NCI-H2196 (cell line): ENCODE results near the gene FBLN1.

ENCODE experiments used
- DNase-seq: peaks from one replicate; lab custom pipeline; 2025; ENCODE audit not compliant: unreplicated experiment; lab: John Stamatoyannopoulos, UW

The FBLN1 gene

DNA sequence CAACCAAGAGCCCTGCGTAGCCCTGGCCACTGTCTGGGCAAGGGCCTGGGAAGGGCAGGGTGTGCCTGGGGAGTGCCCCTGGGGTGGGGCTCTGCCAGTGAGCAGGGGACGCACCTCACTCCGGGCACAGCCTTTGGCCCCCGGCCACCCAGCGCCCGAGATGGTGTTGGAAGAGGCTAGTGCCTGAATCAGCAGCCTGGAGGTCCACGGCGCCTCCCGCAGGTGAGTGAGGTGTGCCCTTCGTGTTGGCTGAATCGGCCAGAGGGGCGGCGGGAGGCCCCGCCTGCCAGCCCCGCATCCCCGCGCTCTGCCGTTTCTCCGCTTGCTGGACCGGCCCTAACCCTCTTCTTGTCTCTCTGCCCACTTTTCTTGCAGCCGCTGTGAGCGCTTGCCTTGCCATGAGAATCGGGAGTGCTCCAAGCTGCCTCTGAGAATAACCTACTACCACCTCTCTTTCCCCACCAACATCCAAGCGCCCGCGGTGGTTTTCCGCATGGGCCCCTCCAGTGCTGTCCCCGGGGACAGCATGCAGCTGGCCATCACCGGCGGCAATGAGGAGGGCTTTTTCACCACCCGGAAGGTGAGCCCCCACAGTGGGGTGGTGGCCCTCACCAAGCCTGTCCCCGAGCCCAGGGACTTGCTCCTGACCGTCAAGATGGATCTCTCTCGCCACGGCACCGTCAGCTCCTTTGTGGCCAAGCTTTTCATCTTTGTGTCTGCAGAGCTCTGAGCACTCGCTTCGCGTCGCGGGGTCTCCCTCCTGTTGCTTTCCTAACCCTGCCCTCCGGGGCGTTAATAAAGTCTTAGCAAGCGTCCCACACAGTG is 60.1 kb downstream of the FBLN1 start:
- no peak for DNase-seq

GRCh38 chr22:45563362-45564040 is 60.8 kb downstream of the FBLN1 start:
- DNase-seq: no peak

GRCh38 chr22:45564349-45565030 is 61.8 kb downstream of the FBLN1 start:
- no peak for DNase-seq

DNA sequence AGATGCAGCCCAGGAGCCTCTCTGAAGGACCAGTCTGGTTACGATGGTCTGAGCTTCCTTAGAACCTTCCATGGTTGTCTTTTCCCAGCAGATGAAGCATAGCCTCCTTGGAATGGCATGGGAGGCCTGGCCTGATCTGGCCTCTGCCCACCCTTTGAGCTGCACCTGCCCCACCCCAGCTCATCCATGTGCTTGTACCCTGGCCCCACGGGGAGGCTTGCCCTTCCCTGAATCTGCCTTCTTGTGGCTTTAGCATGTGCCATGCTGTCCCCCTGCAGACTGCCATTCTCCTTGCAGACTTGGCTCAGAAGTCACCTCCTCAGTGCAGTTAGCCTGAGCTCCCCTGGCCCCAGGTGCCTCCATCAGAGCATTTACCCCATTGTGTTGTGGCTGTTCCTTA is 62.5 kb downstream of the FBLN1 start:
- no peak for DNase-seq

- DNase-seq: no peak
These were observed 63.3 kb downstream of the FBLN1 start for GRCh38 chr22:45565973-45566372.

- DNase-seq: no peak
These were observed 65.5 kb downstream of the FBLN1 start for GRCh38 chr22:45568213-45568612.

DNA sequence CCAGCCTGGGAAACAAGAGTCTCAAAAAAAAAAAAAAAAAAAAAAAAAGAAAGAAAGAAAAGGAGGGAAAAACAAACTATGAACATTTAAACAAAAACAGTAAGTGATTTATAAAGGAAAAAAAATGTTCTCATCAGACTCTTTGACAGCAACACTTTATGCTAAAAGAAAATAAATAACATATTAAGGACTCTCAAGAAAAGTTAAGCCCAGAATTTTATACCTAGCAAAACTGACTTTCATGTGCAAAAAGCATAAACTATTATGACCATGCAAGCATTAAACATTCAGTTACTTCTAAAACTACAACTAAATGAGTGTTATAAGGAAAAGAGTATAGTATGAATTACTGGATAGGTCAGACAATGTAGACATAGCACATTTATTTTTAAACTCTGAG is 68.4 kb downstream of the FBLN1 start:
- no peak for DNase-seq

DNA sequence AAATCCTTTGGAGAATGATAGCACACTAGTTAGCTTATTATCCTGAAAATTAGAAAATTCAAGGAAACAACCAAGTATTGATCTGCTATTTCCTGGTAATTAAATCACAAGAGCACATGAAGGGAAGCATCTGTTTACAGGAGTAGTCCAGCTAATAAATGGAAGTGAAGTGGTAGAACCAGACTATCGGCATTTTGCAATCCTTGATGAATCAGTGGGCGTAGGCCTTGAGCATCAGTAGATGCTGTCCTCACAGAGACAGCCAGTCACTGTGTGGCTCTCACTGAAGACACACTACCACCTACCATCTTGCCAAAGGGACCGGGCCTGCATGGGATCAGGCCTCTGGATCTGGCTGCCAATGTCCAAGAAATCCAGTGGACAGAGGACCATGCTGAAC is 69.8 kb downstream of the FBLN1 start:
- DNase-seq: no peak

DNA sequence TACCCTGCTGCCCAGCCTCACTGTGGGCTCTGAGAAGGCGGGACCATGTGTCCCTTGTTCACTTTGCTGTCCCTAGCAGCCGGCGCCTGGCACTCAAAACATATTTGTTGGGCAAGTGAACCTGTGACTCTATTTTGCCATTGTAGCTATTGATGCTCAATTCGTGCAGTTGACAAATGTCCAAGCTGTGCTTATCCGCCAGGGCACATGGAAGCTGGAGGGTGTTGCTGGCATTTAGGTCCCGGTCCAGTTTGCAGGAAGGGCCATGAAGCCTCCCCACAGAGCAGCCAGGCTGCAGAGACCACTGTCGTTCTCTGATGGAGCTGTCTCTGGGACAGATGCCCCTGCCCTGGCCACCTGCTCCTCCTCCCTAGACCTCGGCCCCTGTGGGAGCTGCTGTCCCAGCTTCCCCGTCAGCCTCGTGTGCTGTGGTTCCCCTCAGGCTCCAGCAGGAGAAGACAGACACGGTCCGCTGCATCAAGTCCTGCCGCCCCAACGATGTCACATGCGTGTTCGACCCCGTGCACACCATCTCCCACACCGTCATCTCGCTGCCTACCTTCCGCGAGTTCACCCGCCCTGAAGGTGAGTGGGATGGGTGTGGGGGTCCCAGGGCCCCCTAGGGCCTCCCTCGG is 71.5 kb downstream of the FBLN1 start:
- DNase-seq: no peak

DNA sequence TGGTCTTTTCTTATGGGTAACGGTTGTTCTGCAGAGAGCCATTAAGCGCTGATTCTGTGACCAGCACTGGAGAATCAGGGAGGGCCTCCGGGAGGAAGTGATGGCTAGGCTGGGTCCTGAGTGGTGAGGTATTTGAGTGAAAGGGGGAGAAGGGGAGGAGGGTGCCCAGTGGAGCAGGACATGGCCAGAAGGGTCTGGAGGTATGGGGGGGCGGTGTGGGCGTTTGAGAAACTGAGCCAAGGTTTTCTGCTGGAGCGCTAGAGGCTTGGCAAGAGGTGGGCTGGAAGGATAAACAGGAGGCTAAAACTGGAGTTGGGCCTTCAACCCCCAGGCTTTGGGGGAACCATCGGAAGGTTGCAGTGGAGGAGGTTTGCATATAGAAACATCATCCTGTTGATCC is 72.5 kb downstream of the FBLN1 start:
- no peak for DNase-seq

GRCh38 chr22:45575607-45576272 is 73.1 kb downstream of the FBLN1 start:
- DNase-seq: no peak

DNA sequence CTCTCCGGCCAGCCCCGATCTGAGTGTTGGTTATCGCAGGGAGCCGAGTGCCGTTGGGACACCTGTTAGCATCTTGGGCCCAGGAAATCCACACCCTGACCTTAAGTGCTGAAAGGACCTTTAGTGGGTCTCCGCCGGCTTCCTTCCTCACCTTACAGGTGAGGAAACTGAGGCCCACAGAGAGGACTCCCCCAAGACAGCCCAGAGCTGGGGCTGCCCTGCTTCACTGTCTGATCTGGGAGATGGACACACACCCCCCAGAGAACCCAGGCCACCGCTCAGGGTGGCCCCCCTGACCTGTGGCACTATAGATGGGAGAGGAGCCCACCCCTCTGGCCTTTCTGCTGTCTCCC is 73.6 kb downstream of the FBLN1 start:
- DNase-seq: no peak

DNA sequence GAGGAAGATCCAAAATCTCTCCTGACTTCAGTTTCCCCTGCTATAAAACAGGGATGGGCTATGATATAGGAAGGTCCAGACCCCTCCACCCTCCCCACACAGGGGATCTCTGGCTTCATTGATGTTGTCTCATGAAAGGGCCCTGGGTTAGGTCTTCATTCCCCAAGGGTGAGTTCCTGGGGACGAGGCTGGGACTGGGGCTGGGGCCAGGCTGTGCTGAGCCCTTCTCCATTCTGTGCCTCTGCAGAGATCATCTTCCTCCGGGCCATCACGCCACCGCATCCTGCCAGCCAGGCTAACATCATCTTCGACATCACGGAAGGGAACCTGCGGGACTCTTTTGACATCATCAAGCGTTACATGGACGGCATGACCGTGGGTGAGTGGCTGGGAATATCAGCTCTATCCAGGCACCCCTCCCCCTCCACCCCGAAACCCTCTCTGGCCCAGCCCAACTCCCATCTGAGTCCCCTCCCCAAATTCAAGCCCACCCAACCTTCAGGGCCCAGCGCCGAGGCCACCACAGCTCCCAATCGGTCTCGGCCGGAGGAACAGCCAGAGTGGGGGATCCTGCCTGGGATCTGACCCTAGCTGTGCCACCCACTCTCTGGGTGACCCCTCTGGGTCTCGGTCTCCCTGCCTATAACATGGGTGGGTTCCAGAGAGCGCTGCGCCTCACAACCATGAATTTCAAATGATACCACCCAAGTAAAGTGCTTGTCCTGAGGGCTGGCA is 74.2 kb downstream of the FBLN1 start:
- DNase-seq: no peak

DNA sequence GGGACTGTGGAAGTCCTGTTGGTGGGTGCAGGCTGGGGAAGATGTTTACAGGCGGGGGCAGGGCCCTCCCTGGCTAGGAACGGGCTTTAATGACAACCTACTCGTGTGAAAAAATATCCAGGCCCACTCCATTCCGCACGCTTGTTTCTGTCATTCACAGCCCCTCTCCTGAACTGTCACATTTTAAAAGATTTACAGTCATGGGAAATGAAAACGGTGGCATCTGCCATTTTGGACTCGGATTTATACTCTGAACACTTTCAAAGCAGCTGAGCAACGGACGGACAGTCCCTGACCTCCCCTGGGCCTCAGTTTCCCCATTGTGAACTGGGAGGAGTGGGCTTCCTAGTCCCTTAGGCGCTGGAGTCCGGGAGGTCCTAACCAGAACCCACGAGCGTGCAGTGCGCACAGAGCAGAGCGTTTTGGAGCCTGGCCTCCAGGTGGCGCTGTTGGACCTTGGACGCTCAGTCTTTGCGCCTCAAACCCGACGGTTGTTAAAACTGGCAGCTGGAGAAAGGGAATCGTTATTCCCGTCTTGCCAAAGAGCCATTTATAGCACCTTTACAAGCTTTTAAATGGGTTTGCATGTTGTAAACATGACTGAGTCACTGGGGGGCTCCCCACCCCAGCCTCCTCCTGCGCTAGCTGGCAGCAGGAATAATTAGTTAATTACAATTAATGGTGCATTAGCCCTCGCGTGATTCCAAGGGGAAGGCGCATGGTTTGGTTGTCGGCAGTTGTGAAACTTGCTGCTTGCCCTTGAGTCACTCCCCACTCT is 75.3 kb downstream of the FBLN1 start:
- peak; percentile 93 for DNase-seq

- no peak for DNase-seq
These were observed 76.0 kb downstream of the FBLN1 start for GRCh38 chr22:45578524-45579147.

- DNase-seq: no peak
These were observed 76.6 kb downstream of the FBLN1 start for GRCh38 chr22:45579306-45579705.

DNA sequence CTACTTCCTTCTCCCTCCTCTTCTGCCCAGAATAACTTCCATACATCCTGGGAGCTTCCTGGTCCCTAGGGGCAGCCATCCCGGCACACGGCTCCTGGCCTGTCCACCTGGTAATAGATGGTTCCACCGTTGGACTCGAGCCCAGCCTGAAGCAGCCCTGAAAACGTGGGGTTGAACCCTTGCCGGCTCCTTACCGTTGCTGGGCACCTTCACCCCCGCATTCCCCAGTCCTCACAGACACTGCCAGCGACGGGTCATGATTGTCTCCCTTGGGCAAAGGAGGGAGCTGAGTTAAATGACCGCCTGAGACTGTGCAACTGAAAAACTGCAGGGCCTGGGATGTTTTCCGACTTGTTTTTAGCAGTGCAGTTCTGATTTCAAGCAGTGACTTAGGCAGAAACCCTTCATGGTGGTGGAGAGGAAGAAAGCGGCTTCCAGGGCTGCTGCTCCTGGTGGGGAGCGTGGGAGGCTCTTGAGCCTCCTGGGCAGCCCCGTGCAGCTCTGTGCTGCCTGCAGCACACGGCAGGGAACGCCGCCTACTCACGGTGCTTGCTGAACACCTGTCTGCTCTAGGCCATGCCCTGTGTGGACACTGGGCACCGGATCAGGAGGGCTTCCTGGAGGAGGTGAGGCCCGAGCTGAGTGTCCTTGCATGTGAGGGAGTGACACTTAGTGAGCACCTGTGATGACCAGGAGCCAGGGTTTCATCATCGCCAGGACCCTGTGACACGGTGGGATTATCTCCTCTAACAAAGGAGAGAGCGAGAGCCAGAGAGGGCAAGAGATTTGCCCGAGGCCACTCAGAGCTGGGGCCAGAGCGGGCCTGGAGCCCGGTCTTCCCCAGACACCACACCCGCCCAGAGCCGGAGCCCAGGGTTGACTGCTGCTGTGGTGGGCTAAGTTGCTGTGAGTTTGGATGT is 77.4 kb downstream of the FBLN1 start:
- no peak for DNase-seq

DNA sequence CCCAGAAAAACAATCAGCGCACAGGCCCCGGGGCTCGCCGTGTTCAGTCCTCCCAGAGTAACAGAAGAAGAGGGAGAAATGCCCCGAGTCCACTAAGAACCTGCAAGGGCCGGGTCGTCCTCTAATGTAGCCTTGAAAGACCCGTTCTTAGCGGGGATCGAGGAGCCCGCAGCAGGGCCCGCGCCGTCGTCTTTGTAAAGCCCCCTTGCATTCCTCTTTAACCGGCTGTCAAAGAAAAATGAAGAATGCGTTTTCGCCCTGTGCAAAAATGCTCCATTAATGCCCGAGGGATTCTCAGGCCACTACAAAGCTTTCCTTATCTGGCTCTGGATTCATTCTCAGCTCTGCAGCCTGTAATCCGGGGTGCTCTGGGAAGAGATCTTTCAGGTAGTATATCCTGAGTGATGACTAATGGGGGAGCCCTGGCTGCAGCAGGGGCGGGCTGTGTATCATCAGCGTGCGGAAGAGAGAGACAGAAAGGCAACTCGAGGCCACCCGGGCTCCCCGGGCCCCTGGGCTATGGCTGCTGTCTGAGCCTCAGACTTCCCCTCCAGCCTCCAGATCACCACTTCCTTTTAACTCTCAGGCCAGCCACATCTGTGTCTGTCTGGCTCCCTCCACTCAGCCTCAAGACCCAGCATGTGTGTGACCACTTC is 78.2 kb downstream of the FBLN1 start:
- DNase-seq: no peak
